GM10847 (cell line): Measurements from ENCODE around the gene TMUB2.

ENCODE experiments used
- POLR2A ChIP-seq: IDR thresholded peaks from 2 replicates; pipeline ENCODE4 v1.6.1; 2011; ENCODE audit not compliant: insufficient read length; ENCODE audit errors: extremely low read depth

Gene TMUB2

DNA sequence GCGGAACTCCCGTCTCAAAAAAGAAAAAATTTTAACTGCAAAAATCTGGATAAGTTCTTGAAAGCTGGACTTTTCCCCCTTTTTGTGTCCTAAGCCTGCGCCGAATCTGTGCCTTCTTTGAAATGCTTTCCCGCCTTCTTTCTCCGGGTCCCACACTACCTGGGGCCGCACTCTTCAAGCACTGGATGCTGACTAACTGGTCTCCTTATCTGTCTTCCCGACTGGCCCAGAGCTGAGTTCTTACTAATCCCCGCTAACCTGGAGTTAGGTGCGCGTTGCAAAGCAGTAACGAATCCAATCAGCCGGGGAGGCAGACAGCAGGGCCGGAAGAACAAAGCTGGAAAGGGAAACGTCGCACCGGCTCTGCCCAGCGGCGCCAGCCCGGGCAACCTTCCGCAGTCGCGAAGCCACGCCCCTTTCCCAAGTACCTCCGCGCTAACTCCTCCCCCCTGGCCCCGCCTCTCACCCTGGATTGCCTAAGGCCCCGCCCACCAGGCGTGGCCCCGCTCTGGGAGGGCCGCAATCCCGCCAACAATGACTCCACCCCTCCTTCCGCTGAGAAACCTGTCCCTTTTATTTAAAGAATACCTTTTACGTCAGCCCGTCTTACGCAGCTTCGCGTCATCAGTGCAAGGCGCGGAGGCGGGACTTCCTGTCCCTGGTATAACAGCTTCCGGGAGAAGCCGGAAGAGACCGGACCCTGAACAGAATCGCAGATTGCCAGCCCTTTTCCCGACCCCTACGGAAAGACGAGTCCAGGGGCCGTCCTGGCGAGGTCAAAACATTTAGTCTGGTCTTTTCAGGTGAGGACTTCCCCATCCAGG lies at the start of gene TMUB2:
Gene TMUB2 (plus strand): TSS at position 666 of the 824 bp plus-strand sequence. CDS start 737 bp downstream, outside the sequence.
- TF ChIP-seq POLR2A: peak; percentile 85

DNA sequence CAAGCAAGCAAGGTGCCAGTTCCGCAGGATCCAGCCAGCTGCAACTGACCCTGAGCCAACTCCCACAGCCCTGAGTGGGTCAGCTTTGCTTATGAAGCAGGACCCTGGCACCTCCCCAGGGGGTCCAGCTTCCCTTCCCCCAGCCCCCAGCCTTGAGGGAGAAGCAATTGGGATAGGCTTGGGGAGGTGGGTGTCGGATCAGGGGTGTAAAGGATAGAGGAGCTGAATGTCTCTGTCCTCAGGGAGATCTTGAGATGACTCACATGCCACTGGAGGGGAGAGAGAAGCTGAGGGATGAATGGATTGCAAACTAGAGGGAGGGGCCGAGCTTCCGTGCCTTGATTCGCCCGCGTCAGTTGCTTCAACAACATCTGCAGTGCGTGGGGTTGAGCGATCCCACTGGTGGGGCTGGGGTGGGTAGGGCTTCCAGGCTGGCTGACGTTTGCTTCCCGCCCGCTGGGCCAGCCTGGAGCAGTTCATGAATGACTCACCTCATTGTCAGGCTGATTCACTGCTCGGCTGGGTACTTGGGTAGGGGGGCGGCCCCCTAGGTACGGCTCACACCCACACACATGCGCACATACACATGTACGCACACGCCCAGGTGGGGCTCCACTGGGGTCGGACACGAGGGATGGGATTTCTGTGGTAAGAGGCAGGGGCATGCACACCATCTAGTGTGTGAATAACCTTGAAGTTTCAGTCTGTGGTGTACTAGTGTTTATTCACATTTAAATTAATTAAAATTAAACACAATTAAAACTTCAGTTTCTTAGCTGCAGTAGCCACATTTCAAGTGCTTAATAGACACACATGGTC lies 48.7 kb upstream of the TMUB2 start:
- TF ChIP-seq POLR2A: no peak

DNA sequence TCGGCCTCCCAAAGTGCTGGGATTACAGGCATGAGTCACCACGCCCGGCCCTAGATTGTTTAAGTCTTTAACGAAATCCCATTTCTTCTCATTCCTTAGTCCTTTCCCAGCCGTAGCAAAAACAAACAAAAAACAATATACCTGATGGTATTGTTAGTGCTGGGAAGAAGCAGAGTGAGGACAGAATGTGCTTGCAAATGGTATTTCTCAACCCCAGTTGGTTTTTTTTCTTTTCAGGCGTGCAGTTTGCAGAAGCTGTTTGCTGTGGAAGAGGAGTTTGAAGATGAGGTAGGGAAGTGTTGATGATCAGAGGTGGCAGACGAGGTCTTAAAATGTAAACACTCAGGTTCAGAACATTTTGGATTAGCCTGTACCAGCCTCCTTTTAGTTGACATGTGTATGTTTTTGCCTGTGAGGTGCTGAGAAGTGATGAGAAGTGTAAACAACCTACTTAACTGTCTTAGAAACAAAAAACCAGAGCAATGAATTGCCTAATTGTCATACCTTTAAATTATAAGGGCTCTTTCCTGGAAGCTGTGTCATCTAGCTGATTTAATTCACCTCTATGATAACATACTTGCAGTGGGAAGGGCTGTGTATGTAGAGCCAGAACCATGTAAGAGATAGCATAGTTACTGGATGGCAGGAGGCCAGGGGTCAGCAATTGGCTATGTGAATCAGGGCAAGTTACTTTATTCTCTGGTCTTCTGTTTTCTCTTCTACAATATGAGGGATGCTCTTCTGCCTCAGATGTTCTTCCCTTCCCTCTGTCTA lies 41.6 kb upstream of the TMUB2 start:
- no peak for TF ChIP-seq POLR2A

DNA sequence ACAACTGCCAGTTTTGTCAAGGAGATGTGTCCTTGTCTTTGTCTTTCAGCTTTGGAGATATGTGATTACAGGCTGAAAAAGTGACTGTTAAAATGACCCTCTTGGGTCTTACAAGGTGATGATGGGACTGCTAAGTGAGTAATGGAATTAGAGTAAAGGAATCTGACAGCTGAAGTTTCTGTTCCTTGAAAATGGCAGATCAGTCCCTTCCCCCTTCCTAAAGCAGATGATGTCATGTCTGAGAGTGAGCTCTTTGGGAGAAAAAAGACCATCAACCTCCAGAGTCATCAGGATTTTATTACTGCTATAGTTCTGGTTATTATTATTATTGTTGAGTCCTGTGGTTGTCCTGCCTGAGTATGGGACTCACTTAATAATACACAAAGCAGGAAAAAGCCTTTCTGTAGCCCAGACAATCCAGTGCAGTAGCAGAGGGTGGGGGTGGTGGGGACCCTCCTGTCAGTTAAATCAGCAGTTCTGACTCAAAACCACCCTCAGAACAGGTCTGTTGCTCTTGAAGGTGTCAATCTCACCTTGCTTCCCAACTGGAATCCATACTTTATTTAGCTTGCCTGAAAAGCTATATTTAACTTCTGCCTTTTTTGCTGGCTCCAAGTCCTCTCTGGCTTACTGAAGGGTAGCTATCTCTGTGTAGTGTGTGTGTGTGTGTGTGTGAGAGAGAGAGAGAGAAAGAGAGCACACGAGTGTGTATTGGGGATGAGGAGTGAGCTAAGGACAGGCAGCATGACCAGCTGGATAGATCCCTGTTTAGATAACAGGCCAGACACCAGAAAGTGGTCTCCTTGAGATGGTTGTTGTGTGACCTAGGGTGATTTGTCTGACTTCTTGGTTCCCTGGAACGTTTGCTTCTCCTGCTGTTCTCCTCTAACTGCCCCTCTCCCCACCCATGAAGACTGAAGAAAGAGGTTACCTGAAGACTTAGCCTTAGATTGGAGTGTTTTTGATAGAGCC lies 40.1 kb upstream of the TMUB2 start:
- TF ChIP-seq POLR2A: no peak

DNA sequence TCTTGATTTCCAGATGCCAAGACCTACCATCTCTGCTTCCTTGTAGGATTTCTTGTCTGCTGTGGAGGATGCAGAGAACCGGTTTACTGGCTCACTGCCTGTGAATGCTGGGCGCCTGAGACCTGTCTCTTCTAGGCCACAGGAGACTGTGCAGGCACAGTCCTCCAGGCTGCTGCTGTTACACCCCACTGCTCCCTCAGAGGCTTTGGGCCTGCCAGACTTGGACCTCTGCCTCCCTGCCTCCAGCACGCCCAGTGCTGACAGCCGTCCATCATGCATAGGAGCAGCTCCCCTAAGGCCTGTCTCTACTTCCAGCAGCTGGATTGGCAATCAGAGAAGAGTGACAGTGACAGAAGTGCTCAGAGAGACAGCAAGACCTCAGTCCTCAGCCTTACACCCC lies 39.0 kb upstream of the TMUB2 start:
- TF ChIP-seq POLR2A: no peak

- no peak for TF ChIP-seq POLR2A
Measured at GRCh38 chr17:44149750-44150329, 36.9 kb upstream of the TMUB2 start.

DNA sequence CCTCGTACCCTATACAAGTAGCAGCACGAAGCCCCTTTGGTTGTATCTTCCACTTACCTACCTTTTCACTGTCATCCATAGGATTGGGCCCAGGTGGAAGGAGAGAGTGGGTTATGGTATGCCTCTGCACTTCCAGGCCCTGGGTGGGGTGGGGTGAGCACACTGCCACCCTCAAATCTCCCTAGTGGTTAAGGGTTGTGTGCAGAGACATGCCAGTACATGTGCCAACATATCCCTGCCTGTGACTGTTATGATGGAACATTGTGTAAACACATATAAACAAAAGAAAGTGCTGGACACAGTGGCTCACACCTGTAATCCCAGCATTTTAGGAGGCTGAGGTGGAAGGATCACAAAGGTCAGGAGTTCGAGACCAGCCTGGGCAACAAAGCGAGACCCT lies 33.9 kb upstream of the TMUB2 start:
- TF ChIP-seq POLR2A: no peak

- no peak for TF ChIP-seq POLR2A
Measured at GRCh38 chr17:44155488-44155887, 31.3 kb upstream of the TMUB2 start.

- no peak for TF ChIP-seq POLR2A
Measured at GRCh38 chr17:44159519-44160210, 27.1 kb upstream of the TMUB2 start.

DNA sequence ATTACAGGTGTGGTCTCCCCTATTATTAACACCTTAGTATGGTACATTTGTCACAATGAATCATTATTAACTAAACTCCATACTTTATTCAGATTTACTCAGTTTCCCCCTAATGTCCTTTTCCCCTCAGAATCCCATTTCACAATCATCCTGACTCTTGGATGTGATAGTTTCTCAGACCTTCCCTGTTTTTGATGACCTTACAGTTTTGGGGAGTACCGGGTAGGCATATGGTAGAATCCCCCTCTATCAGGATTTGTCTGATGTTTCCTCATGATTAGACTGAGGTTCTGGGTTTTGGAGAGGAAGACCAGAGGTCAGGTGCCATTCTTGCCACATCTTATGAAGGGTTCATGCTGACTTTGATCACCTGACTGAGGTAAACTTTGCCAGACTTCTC lies 22.3 kb upstream of the TMUB2 start:
- no peak for TF ChIP-seq POLR2A

- TF ChIP-seq POLR2A: no peak
Measured at GRCh38 chr17:44167181-44167861, 19.5 kb upstream of the TMUB2 start.

DNA sequence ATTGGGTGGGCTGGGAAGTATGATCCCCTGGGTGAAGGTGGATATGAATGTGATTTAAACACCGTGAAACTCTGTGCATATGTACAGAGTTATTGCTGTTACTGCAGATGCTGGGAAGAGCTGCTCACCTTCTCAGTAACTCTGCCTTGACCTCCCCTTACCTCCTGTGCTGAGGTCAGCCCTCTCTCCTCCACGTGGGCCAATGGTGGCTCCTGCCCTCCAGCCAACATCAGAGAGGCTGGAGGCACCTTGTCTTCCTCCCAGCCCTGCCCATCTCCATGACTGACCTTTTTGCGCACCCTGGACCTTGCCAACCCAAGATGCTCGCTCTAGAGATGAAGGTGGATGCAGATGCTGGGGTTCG lies 16.7 kb upstream of the TMUB2 start:
- TF ChIP-seq POLR2A: no peak

DNA sequence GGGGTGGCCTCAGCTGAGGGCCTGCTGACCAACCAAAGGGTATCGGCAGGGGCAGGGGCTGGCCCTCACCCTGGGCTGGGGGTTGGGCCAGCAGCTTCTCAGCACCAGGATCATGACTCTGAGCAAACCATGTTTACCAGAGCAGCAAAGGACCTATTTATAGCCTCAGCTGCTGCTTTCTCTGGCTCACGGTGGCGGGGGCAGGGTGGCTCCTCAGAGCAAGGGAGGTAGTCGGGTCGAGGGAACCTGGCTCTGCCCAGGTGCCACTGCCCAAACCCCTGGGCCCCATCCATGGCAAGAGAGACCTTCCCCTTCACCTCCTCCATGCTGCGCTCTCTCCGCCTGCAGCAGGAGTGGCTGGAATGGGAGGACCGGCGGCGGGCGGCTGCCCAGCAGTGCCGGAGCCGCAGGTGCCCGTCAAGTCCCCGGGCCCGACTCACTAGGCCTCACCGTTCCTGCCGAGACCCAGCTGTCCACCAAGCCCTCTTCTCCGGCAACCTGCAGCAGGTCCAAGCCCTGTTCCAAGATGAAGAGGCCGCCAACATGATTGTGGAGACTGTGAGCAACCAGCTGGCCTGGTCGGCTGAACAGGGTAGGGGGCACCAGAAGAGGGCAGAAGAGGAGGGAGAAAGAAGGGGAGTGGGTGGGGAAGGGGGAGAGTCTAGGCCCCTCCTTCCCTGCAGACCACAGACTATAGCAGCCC lies 16.1 kb upstream of the TMUB2 start, which contains the start of gene ASB16:
Gene ASB16 (plus strand): TSS at position 206 of the 703 bp plus-strand sequence. CDS start 86 bp downstream, at position 292.
- no peak for TF ChIP-seq POLR2A
